H1 (cell line): ENCODE data around the gene EIF4ENIF1. TPM values are rescaled to one million over a fixed set of nuclear protein-coding genes. Genes with fewer than 3 reads are reported as not detected.

Experiments used
- CTCF ChIA-PET: fragments of 300-600 bp; sonication (Branson Sonifier 250); formaldehyde crosslinking; loops from one replicate; lab custom pipeline; 2021; ENCODE audit not compliant: partially characterized antibody; lab: Charles Lee
- POLR2A ChIA-PET: fragments of 300-600 bp; sonication (Branson Sonifier 250); formaldehyde crosslinking; loops from one replicate; lab custom pipeline; 2021; ENCODE audit warnings: inconsistent platforms; ENCODE audit not compliant: partially characterized antibody; lab: Charles Lee
- DNase-seq, 2 experiments: peaks; one replicate each; pipeline versions ENCODE4 v3.0.0 to v3.0.0-alpha.2; 2010 to 2022; ENCODE audit warnings: low spot score in 2 of 2, low read depth in 1 of 2, mixed read lengths in 1 of 2
- FAIRE-seq: peaks from 2 replicates; lab custom pipeline; 2011; peaks lifted over from hg19 to GRCh38; lab: Jason Lieb, UNC
- H2AFZ ChIP-seq: 2 replicates; pipeline ENCODE4 v1.8.1; 2012; ENCODE audit warnings: low read length, inconsistent platforms
- H2AK5ac ChIP-seq: 2 replicates; pipeline ENCODE4 v1.6.1; 2013; ENCODE audit warnings: low read depth, low read length
- H2BK120ac ChIP-seq: replicated peaks from 2 replicates; pipeline ENCODE3; 2013; ENCODE audit warnings: low read depth, low read length, inconsistent platforms
- H2BK12ac ChIP-seq: 2 replicates; pipeline ENCODE4 v1.6.1; 2013; ENCODE audit warnings: low read depth, low read length
- H2BK15ac ChIP-seq: 2 replicates; pipeline ENCODE4 v1.6.1; 2013; ENCODE audit warnings: low read length
- H2BK20ac ChIP-seq: 2 replicates; pipeline ENCODE4 v1.6.1; 2013; ENCODE audit warnings: low read length
- H2BK5ac ChIP-seq: 2 replicates; pipeline ENCODE4 v1.6.1; 2013; ENCODE audit warnings: low read depth, low read length
- H3K14ac ChIP-seq: 2 replicates; pipeline ENCODE4 v1.6.1; 2013; ENCODE audit warnings: inconsistent platforms; ENCODE audit not compliant: insufficient read length
- H3K18ac ChIP-seq: 2 replicates; pipeline ENCODE4 v1.6.1; 2013; ENCODE audit warnings: low read length; ENCODE audit errors: extremely low read depth
- H3K23ac ChIP-seq: 2 replicates; pipeline ENCODE4 v1.6.1; 2013; ENCODE audit warnings: inconsistent platforms; ENCODE audit not compliant: insufficient read length
- H3K23me2 ChIP-seq: 2 replicates; pipeline ENCODE4 v1.6.1; 2013; ENCODE audit warnings: low read depth, low read length
- H3K27ac ChIP-seq: 2 replicates; pipeline ENCODE4 v1.6.1; 2011; ENCODE audit warnings: low read depth, low read length, inconsistent platforms
- H3K27me3 ChIP-seq, 4 experiments: replicated peaks in 1 of 4; 1 replicate in 1 of 4; 2 replicates in 3 of 4; pipeline versions ENCODE4 v1.6.1 to v1.8.1; 2011 to 2013; ENCODE audit warnings: low read length in 3 of 4, mild to moderate bottlenecking in 3 of 4, inconsistent platforms in 2 of 4, mixed read lengths in 2 of 4, moderate library complexity in 1 of 4; ENCODE audit not compliant: control insufficient read depth in 3 of 4, insufficient read depth in 3 of 4; ENCODE audit errors: extremely low read depth in 1 of 4
- H3K36me3 ChIP-seq, 4 experiments: 2 replicates each; pipeline versions ENCODE4 v1.6.1 to v1.8.1; 2011 to 2013; ENCODE audit warnings: mild to moderate bottlenecking in 4 of 4, low read length in 3 of 4, moderate library complexity in 2 of 4, control low read depth in 1 of 4, inconsistent platforms in 1 of 4; ENCODE audit not compliant: insufficient read depth in 4 of 4, control insufficient read depth in 2 of 4
- H3K4ac ChIP-seq: replicated peaks from 2 replicates; pipeline ENCODE3; 2013; ENCODE audit warnings: low read length, low read depth, mixed read lengths, inconsistent platforms; ENCODE audit not compliant: insufficient read length
- H3K4me1 ChIP-seq, 4 experiments: replicated peaks in 1 of 4; 1 replicate in 1 of 4; 2 replicates in 3 of 4; pipeline versions ENCODE4 v1.6.1 to v1.8.1; 2011 to 2013; ENCODE audit warnings: low read length in 3 of 4, inconsistent platforms in 2 of 4, mixed read lengths in 1 of 4; ENCODE audit not compliant: insufficient read depth in 4 of 4, control insufficient read depth in 3 of 4
- H3K4me2 ChIP-seq, 2 experiments: 2 replicates each; pipeline versions ENCODE4 v1.6.1 to v1.8.1; 2011 to 2013; ENCODE audit warnings: low read depth in 2 of 2, low read length in 2 of 2, control low read depth in 1 of 2, inconsistent platforms in 1 of 2, mild to moderate bottlenecking in 1 of 2; ENCODE audit not compliant: insufficient read depth in 1 of 2
- H3K4me3 ChIP-seq, 4 experiments: fragments of 200-600, 300-600 bp in 1 of 4; sonication (generic), shearing (Covaris generic), sonication (Bioruptor Twin) in 1 of 4; 2 replicates each; pipeline versions ENCODE4 v1.5.1 to v1.8.1; 2011 to 2016; ENCODE audit warnings: low read length in 4 of 4, low read depth in 3 of 4, control low read depth in 2 of 4, inconsistent platforms in 2 of 4, mild to moderate bottlenecking in 2 of 4, mixed read lengths in 1 of 4, moderate library complexity in 1 of 4; ENCODE audit not compliant: insufficient read depth in 2 of 4; ENCODE audit errors: extremely low read depth in 1 of 4
- H3K56ac ChIP-seq: replicated peaks from 2 replicates; pipeline ENCODE3; 2013; ENCODE audit warnings: low read depth, mild to moderate bottlenecking, mixed read lengths, low read length, inconsistent platforms; ENCODE audit not compliant: insufficient read length
- H3K79me1 ChIP-seq: 2 replicates; pipeline ENCODE4 v1.6.1; 2013; ENCODE audit warnings: low read depth, low read length, control low read depth
- H3K79me2 ChIP-seq, 2 experiments: 2 replicates each; pipeline versions ENCODE4 v1.6.1 to v1.8.1; 2012 to 2013; ENCODE audit warnings: low read length in 2 of 2, mild to moderate bottlenecking in 2 of 2, inconsistent platforms in 1 of 2; ENCODE audit not compliant: insufficient read depth in 2 of 2, control insufficient read depth in 1 of 2
- H3K9ac ChIP-seq, 4 experiments: replicated peaks in 1 of 4; 1 replicate in 1 of 4; 2 replicates in 3 of 4; pipeline versions ENCODE4 v1.6.1 to v1.8.1; 2011 to 2013; ENCODE audit warnings: low read depth in 3 of 4, low read length in 3 of 4, control low read depth in 2 of 4, mild to moderate bottlenecking in 2 of 4, moderate library complexity in 2 of 4, inconsistent platforms in 1 of 4; ENCODE audit errors: extremely low read depth in 1 of 4
- H3K9me3 ChIP-seq, 2 experiments: 2 replicates each; pipeline versions ENCODE4 v1.6.1 to v1.8.1; 2012 to 2013; ENCODE audit warnings: mild to moderate bottlenecking in 2 of 2, moderate library complexity in 2 of 2, control low read depth in 1 of 2, inconsistent platforms in 1 of 2, low read depth in 1 of 2, low read length in 1 of 2, mixed read lengths in 1 of 2; ENCODE audit not compliant: insufficient read depth in 2 of 2
- H4K20me1 ChIP-seq, 2 experiments: replicated peaks in 1 of 2; 2 replicates each; pipeline versions ENCODE3 to v1.8.1; 2011 to 2013; ENCODE audit warnings: inconsistent platforms in 2 of 2, low read length in 2 of 2, mild to moderate bottlenecking in 1 of 2; ENCODE audit not compliant: insufficient read depth in 2 of 2, control insufficient read depth in 1 of 2
- H4K5ac ChIP-seq: 2 replicates; pipeline ENCODE4 v1.6.1; 2013; ENCODE audit warnings: low read length, low read depth, mixed read lengths, inconsistent platforms; ENCODE audit not compliant: insufficient read length
- H4K8ac ChIP-seq: 2 replicates; pipeline ENCODE4 v1.8.0; 2013; ENCODE audit warnings: mild to moderate bottlenecking, moderate library complexity, low read length, inconsistent platforms; ENCODE audit not compliant: insufficient read depth; ENCODE audit errors: extremely low read depth
- H4K91ac ChIP-seq: replicated peaks from 2 replicates; pipeline ENCODE3; 2013; ENCODE audit warnings: low read length, mixed read lengths, inconsistent platforms; ENCODE audit not compliant: insufficient read length
- ATF2 ChIP-seq: IDR thresholded peaks from 2 replicates; pipeline ENCODE4 v1.6.1; 2012; ENCODE audit warnings: low read length, inconsistent platforms
- BACH1 ChIP-seq: IDR thresholded peaks from 2 replicates; pipeline ENCODE4 v1.6.1; 2012; ENCODE audit warnings: low read length, improper control_type of control experiment
- E2F6 ChIP-seq: IDR thresholded peaks from 2 replicates; pipeline ENCODE4 v1.6.1; 2012; ENCODE audit warnings: inconsistent platforms
- YY1 ChIP-seq: IDR thresholded peaks from 2 replicates; pipeline ENCODE4 v1.6.1; 2011; ENCODE audit warnings: low read depth, mild to moderate bottlenecking, low read length
- WGBS, 2 experiments: shearing (Covaris generic) in 1 of 2; methylation state at CpG; one replicate each; pipeline versions ENCODE4 v1.1.6 to v1.1.7; 2013 to 2015; ENCODE audit warnings: low lambda C conversion rate in 2 of 2, mixed read lengths in 2 of 2, inconsistent platforms in 1 of 2, low coverage in 1 of 2, missing lambda C conversion rate in 1 of 2; ENCODE audit not compliant: insufficient replicate concordance in 2 of 2, insufficient coverage in 1 of 2, insufficient read length in 1 of 2; ENCODE audit errors: extremely low coverage in 1 of 2, missing lambda C conversion rate in 1 of 2; 5-methylcytosine and 5-hydroxymethylcytosine counted together
- polyA plus RNA-seq, 7 experiments: library from polyadenylated mRNA; depleted of rRNA in 3 of 7; stranded (reverse) in 5 of 7; unstranded in 2 of 7; fragments of >200 nt in 5 of 7; fragments of 200-250 nt in 2 of 7; gene quantifications; 1 replicate in 5 of 7; 2 replicates in 1 of 7; 4 replicates in 1 of 7; pipeline versions ENCODE4 v1.2.1 to v1.2.3, GENCODE V29; 2011 to 2013; ENCODE audit warnings: missing spikeins in 2 of 7, mixed read lengths in 2 of 7
- total RNA-seq: library from RNA; stranded (reverse); fragmentation: NEBNext Ultra II Directional; extraction: Animal tissue kit (Norgen Biotek cat#: 25700); gene quantifications from 2 replicates; pipeline ENCODE4 v1.2.1, GENCODE V29; 2021

EIF4ENIF1 gene
- total and polyA plus RNA-seq, 2 of the 8 experiments (the other 6 are each of a cell fraction or from before 2014, with no cell fraction given), result 21.9 to 23.6 TPM

GRCh38 chr22:31509061-31509762 lies 19.6 kb upstream of the EIF4ENIF1 start:
- CTCF ChIA-PET, result no interaction called here
- no peak overlapping the region for H4K5ac ChIP-seq
- no peak overlapping the region for H4K8ac ChIP-seq
- no peaks in the 10 kb centered on the region; a peak in 2 of 8 replicates for H3K36me3 ChIP-seq
- H3K14ac ChIP-seq, result no peak overlapping the region
- POLR2A ChIA-PET, result interaction anchor here (0.6 kb wide), 1 partner anchor 107 kb away, joined by 3 read pairs; no protein-coding TSS in a partner anchor
- no peaks in the 10 kb centered on the region for H3K27me3 ChIP-seq
- no peak for DNase-seq
- TF ChIP-seq ATF2 (no peak), E2F6 (no peak), YY1 (no peak), BACH1 (no peak)
- no peak overlapping the region for H3K27ac ChIP-seq
- no peak overlapping the region for H3K23ac ChIP-seq
- no peak overlapping the region for H2BK120ac ChIP-seq
- H2BK15ac ChIP-seq, result no peak overlapping the region
- H2BK20ac ChIP-seq, result no peak overlapping the region
- no peak overlapping the region for H3K18ac ChIP-seq
- no peak for FAIRE-seq
- no peaks in the 10 kb centered on the region for H4K20me1 ChIP-seq
- H3K23me2 ChIP-seq, result no peaks in the 10 kb centered on the region
- peaks cover 0 to 4% of the 10 kb centered on the region in 2 experiments; a peak in 1 of 4 replicates for H3K79me2 ChIP-seq
- H3K4me3 ChIP-seq, result no peak overlapping the region
- no peak overlapping the region for H2BK12ac ChIP-seq
- no peak overlapping the region for H3K4me2 ChIP-seq
- no peak overlapping the region for H3K9ac ChIP-seq
- no peaks in the 10 kb centered on the region for H3K4me1 ChIP-seq
- H2AFZ ChIP-seq, result no peak overlapping the region
- 88% methylated on average over 6 of the region's 6 CpGs; no CpG with 5 or more reads in 1 of the 2 experiments for WGBS, 2 experiments
- H2AK5ac ChIP-seq, result no peak overlapping the region
- no peaks in the 10 kb centered on the region for H3K79me1 ChIP-seq
- no peak overlapping the region for H3K56ac ChIP-seq
- no peak overlapping the region for H3K4ac ChIP-seq
- no peaks in the 10 kb centered on the region; a peak in 1 of 4 replicates for H3K9me3 ChIP-seq
- no peak overlapping the region for H2BK5ac ChIP-seq
- H4K91ac ChIP-seq, result no peak overlapping the region
